GM06990 (cell line): Measurements from ENCODE around the gene CTSH.
"Not testable (repeated sequence)": the region's sequence is repeated elsewhere in the genome, so short reads cannot be mapped to it uniquely, and the experiment has no call there.

Source experiments
- DNase-seq: peaks from one replicate; pipeline ENCODE4 v3.0.0-alpha.2; 2011; ENCODE audit not compliant: insufficient read length; ENCODE audit errors: extremely low read depth
- H3K27me3 ChIP-seq: replicated peaks from 2 replicates; pipeline ENCODE4 v1.6.0; 2011; ENCODE audit warnings: low read length; ENCODE audit not compliant: control insufficient read depth, insufficient read depth
- H3K36me3 ChIP-seq: 2 replicates; pipeline ENCODE4 v1.5.1; 2011; ENCODE audit warnings: low read length; ENCODE audit not compliant: control insufficient read depth, insufficient read depth
- H3K4me3 ChIP-seq: replicated peaks from 2 replicates; pipeline ENCODE4 v1.5.1; 2011; ENCODE audit warnings: low read depth, mild to moderate bottlenecking, control low read depth, low read length
- CTCF ChIP-seq: IDR thresholded peaks from 2 replicates; pipeline ENCODE4 v1.5.1; 2011; ENCODE audit warnings: low read length, control low read depth, mild to moderate bottlenecking, inconsistent platforms; ENCODE audit not compliant: insufficient read depth, poor library complexity, severe bottlenecking

Gene CTSH

DNA sequence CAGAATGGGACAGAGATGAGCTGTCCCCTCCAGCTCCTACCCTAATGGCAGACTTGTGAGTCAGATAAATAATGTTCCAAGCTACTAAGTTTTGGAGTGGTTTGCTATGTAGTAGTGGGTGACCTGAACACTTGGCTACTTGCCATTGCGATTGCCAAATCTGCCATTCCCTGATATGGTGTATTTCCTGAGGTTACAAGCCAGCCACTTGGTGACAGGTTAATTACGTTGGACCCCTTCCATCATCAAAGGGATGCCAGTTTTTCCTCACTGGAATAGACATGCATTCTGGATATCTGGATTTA lies 38.6 kb downstream of the CTSH start:
- no peak for TF ChIP-seq CTCF
- H3K4me3 ChIP-seq: no peak overlapping the region
- H3K36me3 ChIP-seq: peaks cover 25% of the 10 kb centered on the region
- no peak for DNase-seq
- H3K27me3 ChIP-seq: no peaks in the 10 kb centered on the region

DNA sequence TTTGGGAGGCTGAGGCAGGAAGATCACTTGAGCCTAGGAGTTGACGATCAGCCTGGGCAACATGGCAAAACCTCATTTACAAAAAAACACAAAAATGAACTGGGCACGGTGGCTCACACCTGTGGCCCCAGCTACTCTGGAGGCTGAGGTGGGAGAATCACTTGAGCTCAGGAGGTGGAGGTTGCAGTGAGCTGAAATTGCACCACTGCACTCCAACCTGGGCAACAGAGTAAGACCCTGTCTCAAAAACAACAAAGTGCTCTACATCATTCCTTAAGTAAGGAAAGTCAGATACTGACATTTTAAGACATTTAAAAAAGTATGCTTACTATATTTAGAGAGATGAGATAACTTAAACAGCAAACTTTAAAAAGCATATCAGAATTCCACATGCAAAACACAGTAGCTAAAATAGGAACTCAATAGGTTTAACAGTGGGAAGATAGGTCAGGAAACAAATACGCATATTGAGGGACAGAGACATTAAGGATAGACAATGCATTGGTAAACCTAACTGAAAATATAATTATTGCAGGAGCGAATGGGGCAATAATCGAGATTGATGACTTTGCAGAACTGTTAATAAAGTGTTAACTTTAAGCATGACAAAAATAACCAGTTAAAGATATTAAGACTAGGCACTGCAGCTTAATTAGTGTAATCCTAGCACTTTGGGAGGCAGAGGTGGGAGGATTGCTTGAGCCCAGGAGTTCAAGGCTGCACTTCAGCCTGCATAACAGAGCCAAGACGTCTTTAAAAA lies 40.1 kb downstream of the CTSH start:
- no peak for DNase-seq
- no peak for TF ChIP-seq CTCF
- Histone ChIP-seq H3K27me3 (no peaks in the 10 kb centered on the region), H3K36me3 (peaks cover 17% of the 10 kb centered on the region), H3K4me3 (no peak overlapping the region)

DNA sequence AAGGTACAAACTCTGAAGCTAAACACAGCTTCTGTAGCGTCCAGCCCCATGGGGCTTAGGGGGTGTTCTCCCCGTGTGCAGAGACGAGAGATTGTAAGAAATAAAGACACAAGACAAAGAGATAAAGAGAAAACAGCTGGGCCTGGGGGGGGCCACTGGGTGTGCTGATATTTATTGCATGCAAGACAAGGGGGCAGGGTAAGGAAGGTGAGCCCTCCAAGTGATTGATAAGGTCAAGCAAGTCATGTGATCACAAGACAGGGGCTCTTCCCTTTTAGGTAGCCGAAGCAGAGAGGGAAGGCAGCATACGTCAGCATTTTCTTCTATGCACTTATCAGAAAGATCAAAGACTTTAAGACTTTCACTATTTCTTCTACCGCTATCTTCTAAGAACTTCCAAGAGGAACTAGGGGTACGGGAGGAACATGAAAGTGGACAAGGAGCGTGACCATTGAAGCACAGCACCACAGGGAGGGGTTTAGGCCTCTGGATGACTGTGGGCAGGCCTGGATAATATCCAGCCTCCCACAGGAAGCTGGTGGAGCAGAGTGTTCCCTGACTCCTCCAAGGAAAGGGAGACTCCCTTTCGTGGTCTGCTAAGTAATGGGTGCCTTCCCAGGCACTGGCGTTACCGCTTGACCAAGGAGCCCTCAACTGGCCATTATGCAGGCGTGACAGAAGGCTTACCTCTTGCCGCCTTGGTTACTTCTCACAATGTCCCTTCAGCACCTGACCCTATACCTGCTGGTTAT lies 42.4 kb downstream of the CTSH start:
- H3K4me3 ChIP-seq, DNase-seq, H3K27me3 ChIP-seq: not testable (repeated sequence)
- H3K36me3 ChIP-seq: peaks cover 16% of the 10 kb centered on the region

DNA sequence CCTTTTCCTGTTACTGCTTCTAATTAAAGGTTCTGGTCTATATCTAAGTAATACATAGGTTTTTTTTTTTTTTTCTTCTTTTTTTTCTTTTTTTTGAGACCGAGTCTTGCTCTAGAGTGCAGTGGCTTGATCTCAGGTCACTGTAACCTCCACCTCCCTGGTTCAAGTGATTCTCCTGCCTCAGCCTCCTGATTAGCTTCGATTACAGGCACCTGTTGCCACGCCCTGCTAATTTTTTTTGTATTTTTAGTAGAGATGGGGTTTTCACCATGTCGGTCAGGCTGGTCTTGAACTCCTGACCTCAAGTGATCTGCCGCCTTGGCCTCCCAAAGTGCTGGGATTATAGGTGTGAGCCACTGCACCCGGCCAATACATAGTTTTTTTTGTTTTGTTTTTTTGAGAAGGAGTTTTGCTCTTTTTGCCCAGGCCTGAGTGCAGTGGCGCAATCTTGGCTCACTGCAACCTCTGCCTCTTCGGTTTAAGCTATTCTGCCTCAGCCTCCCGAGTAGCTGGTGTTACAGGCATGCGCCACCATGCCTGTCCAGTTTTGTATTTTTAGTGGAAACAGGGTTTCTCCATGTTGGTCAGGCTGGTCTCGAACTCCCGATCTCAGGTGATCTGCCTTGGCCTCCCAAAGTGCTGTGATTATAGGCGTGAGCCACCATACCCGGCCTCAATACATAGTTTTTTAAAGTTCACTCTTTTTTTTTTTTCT lies 43.9 kb downstream of the CTSH start:
- H3K4me3 ChIP-seq, DNase-seq, H3K27me3 ChIP-seq: not testable (repeated sequence)
- H3K36me3 ChIP-seq: peaks cover 15% of the 10 kb centered on the region

GRCh38 chr15:78898540-78898939 lies 46.3 kb downstream of the CTSH start:
- Histone ChIP-seq H3K36me3 (peaks cover 11% of the 10 kb centered on the region), H3K27me3 (no peaks in the 10 kb centered on the region), H3K4me3 (no peak overlapping the region)
- no peak for DNase-seq
- no peak for TF ChIP-seq CTCF

- peaks cover 8% of the 10 kb centered on the region for H3K36me3 ChIP-seq
- no peaks in the 10 kb centered on the region for H3K27me3 ChIP-seq
- TF ChIP-seq CTCF: no peak
- DNase-seq: no peak
- H3K4me3 ChIP-seq: no peak overlapping the region
Measured at GRCh38 chr15:78895471-78895870, 49.4 kb downstream of the CTSH start.
